ENCODE data around the gene IRF8. TPM values are rescaled to one million over a fixed set of nuclear protein-coding genes. Genes with fewer than 3 reads are reported as not detected.

Gene IRF8
- total RNA-seq, 2 donors from 2014 or later: 1.8 to 21.2 TPM

DNA sequence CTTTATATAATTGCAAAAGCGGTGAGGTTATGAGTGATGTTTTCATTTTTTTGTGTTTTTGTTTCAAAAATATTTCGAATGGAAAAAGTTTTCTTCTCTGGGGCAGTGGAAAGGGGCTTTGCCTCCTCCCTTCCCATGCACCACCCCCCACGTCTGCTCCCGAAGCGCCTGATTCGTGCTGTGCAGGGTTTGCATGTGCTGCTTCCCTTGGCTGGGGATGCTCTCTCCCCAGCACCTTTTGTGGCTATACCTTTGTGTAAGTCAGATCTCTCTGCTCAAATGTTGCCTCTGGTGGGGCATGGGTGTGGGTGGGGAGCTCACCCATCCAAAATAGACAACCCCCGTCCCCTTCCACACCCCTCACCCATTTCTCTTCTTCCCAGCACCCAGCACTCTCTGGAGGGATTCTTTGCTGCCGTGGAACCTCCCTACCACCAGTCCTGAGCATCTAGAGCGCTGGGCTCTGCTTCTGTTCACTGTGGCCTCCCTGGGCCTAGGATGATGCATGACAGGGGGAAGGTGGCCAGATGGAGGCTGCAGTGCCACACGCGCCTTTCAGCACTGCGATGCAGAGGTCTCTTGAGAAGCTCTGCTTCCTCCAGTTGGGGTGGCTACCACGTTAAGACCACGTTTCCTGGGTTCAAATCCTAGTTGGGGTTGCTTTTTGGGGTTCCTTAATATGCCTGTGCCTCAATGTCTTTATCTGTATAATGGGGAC is 71.2 kb downstream of the IRF8 start:
- TF ChIP-seq, protein P1, sequence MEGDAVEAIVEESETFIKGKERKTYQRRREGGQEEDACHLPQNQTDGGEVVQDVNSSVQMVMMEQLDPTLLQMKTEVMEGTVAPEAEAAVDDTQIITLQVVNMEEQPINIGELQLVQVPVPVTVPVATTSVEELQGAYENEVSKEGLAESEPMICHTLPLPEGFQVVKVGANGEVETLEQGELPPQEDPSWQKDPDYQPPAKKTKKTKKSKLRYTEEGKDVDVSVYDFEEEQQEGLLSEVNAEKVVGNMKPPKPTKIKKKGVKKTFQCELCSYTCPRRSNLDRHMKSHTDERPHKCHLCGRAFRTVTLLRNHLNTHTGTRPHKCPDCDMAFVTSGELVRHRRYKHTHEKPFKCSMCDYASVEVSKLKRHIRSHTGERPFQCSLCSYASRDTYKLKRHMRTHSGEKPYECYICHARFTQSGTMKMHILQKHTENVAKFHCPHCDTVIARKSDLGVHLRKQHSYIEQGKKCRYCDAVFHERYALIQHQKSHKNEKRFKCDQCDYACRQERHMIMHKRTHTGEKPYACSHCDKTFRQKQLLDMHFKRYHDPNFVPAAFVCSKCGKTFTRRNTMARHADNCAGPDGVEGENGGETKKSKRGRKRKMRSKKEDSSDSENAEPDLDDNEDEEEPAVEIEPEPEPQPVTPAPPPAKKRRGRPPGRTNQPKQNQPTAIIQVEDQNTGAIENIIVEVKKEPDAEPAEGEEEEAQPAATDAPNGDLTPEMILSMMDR (IDR thresholded peaks at IDR 0.05): no peak
- TF ChIP-seq POLR2A (IDR thresholded peaks at IDR 0.05) (no peak), POLR2AphosphoS5 (IDR thresholded peaks at IDR 0.05) (no peak)
- Histone ChIP-seq H3K4me3 (no peak overlapping the region), H3K9me3 (no peaks in the 10 kb centered on the region), H3K36me3 (no peaks in the 10 kb centered on the region), H3K27me3 (replicated peaks; ENCODE audit: insufficient read depth) (no peaks in the 10 kb centered on the region), H3K27ac (no peak overlapping the region), H3K4me1 (replicated peaks) (no peaks in the 10 kb centered on the region)
- DNase-seq (ENCODE audit: low spot score): no peak
- WGBS: 81% methylated on average over 14 of the region's 14 CpGs
- intact Hi-C loops (cut with DNase I): no loop called here

DNA sequence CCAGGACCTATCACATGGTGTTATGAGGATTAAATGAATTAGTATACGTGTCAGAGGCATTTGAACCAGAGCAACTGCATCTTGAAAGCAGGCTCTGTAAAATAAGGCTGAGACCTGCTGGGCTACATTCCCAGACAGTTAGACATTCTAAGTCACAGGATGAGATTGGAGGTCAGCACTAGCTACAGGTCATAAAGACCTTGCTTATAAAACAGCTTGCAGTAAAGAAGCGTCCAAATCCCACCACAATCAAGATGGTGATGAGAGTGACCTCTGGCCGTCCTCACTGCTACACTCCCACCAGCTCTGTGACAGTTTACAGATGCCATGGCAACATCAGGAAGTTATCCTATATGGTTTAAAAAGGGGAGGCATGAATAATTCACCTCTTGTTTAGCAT is 71.8 kb downstream of the IRF8 start:
- WGBS: 72% methylated on average over 3 of the region's 3 CpGs
- TF ChIP-seq POLR2AphosphoS5 (IDR thresholded peaks at IDR 0.05): no peak
- TF ChIP-seq POLR2A (IDR thresholded peaks at IDR 0.05): no peak
- TF ChIP-seq, protein P1 (IDR thresholded peaks at IDR 0.05): no peak
- intact Hi-C loops (cut with DNase I): no loop called here

More for the DNA sequence above, 71.8 kb downstream of the IRF8 start:
- no peaks in the 10 kb centered on the region for H3K27me3 ChIP-seq (replicated peaks; ENCODE audit: insufficient read depth)
- no peak for DNase-seq (ENCODE audit: low spot score)
- H3K36me3 ChIP-seq: no peaks in the 10 kb centered on the region
- no peaks in the 10 kb centered on the region for H3K9me3 ChIP-seq
- no peak overlapping the region for H3K4me3 ChIP-seq
- no peaks in the 10 kb centered on the region for H3K4me1 ChIP-seq (replicated peaks)
- no peak overlapping the region for H3K27ac ChIP-seq

Small RNAs within 50 kb of the gene (microRNA-seq; reads per million reads assigned to microRNA genes)
- gene MIR6774: not detected

Small RNAs within 50 kb of the gene (small RNA-seq; reads per million reads assigned to genes)
- 0 reads per million in 2 donors for gene MIR6774

Other genes with a start within 250 kb of the IRF8 start
- gene GINS2, start 210.2 kb upstream of the IRF8 start, total RNA-seq: 1 to 10 TPM; 4.5 to 6.2 TPM
- 10 to 100 TPM; 17.4 to 19.3 TPM for gene C16orf74, start 148.1 kb upstream of the IRF8 start, total RNA-seq
- 10 to 100 TPM; 30.2 to 38.8 TPM for gene EMC8, start 99.6 kb upstream of the IRF8 start, total RNA-seq
- 100 to 1,000 TPM; 345 to 562 TPM for gene COX4I1, start 99.5 kb upstream of the IRF8 start, total RNA-seq